ENCODE data around the gene MYDGF. TPM values are rescaled to one million over a fixed set of nuclear protein-coding genes. Genes with fewer than 3 reads are reported as not detected.
"Not testable (repeated sequence)": the region's sequence is repeated elsewhere in the genome, so short reads cannot be mapped to it uniquely, and the experiment has no call there.

Gene MYDGF
- total RNA-seq (10 to 100 TPM; 21.7 to 47.0 (median 31.5) TPM), polyA plus RNA-seq (48.2 TPM)
- long read RNA-seq, donor 1, transcript MYDGF-201 (6 exons, 1,018 nt): major isoform, 42 of 55 reads
- long read RNA-seq, donor 1, partial matches to known transcripts: 10 of 55 reads
- long read RNA-seq, donor 1, other reads (novel, unspliced or antisense): 3 of 55 reads
- long read RNA-seq, donor 2, transcript MYDGF-201 (6 exons, 1,018 nt): major isoform, 26 of 49 reads
- long read RNA-seq, donor 2, partial matches to known transcripts: 1 of 49 reads
- long read RNA-seq, donor 2, other reads (novel, unspliced or antisense): 22 of 49 reads
- long read RNA-seq, donor 3, transcript MYDGF-201 (6 exons, 1,018 nt): major isoform, 84 of 102 reads
- long read RNA-seq, donor 3, partial matches to known transcripts: 13 of 102 reads
- long read RNA-seq, donor 3, other reads (novel, unspliced or antisense): 2 of 102 reads
- long read RNA-seq, donor 4, transcript MYDGF-201 (6 exons, 1,018 nt): major isoform, 10 of 22 reads
- long read RNA-seq, donor 4, partial matches to known transcripts: 1 of 22 reads
- long read RNA-seq, donor 4, other reads (novel, unspliced or antisense): 11 of 22 reads

DNA sequence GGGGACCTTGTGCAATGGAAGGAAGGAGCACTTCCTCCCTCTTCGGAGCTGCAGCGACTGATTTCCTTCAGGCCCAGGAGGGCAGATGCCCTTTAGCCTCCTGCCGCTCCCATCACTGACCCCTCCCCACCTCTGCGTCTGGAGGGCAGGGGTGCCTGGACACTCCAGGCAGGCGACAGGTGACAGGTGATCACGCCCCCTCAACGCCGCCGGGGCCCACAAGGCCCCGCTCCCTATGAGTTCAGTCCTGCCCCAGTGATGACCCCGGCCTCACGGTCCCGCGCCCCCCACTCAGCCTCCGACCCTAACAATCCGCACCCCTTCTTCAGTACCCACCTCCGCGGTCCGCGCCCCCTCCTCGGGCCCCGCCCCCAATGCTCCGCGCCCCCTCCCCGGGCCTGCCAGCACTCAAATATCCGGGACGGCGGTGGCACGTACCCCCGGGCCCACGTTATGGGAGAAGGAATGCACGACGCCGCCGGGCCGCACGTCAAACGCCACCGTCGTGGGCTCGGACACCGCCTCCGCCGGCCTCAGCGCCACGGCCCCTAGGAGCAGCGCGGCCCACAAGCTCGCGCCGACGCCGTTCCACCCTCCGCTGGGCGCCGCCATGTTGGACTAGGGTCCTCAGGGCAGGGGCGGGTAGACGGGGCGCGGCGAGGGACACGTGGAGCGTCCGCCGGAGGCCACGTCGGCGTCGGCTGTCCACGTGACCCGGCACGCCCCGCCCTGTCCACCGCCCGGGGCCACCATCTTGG, at the start of gene MYDGF:
Gene MYDGF (minus strand): TSS at position 620 of the 758 bp plus-strand sequence. CDS start 8 bp downstream, at position 612.
- Histone ChIP-seq H3K27ac (ENCODE audit: low read length) (peak within 1 kb of the TSS; percentile 78), H3K9me3 (ENCODE audit: control insufficient read depth, low read length) (no peaks in the 10 kb centered on the region), H3K4me3 (ENCODE audit: low read length) (peak within 1 kb of the TSS; percentile 92), H3K4me1 (ENCODE audit: control insufficient read depth, insufficient read depth, low read length) (peaks cover 2% of the 10 kb centered on the region), H3K27me3 (ENCODE audit: control insufficient read depth, insufficient read depth) (no peaks in the 10 kb centered on the region)
- peak; percentile 99 for ATAC-seq
- intact Hi-C loops (cut with DNase I): no loop called here
- peak; percentile 96 to 98 (median 98) for DNase-seq
- WGBS: under 1% methylated on average over 75 of the region's 75 CpGs

GRCh38 chr19:4719499-4719866, 49.3 kb upstream of the MYDGF start:
- Histone ChIP-seq H3K9me3 (ENCODE audit: control insufficient read depth, low read length) (no peaks in the 10 kb centered on the region), H3K4me3 (ENCODE audit: low read length) (no peak overlapping the region), H3K27ac (ENCODE audit: low read length) (no peak overlapping the region), H3K4me1 (ENCODE audit: control insufficient read depth, insufficient read depth, low read length) (peaks cover 4% of the 10 kb centered on the region), H3K27me3 (ENCODE audit: control insufficient read depth, insufficient read depth) (no peaks in the 10 kb centered on the region)
- WGBS: 77% methylated on average over 11 of the region's 11 CpGs
- intact Hi-C loops (cut with DNase I): no loop called here
- no peak for DNase-seq
- no peak for ATAC-seq

GRCh38 chr19:4717966-4718701, 48.0 kb upstream of the MYDGF start:
- ATAC-seq: no peak
- Histone ChIP-seq H3K4me3 (ENCODE audit: low read length) (no peak overlapping the region), H3K27ac (ENCODE audit: low read length) (no peak overlapping the region), H3K9me3 (ENCODE audit: control insufficient read depth, low read length) (no peaks in the 10 kb centered on the region), H3K27me3 (ENCODE audit: control insufficient read depth, insufficient read depth) (no peaks in the 10 kb centered on the region), H3K4me1 (ENCODE audit: control insufficient read depth, insufficient read depth, low read length) (peaks cover 4% of the 10 kb centered on the region)
- peak in 1 of 3 donors; percentile 38 for DNase-seq
- intact Hi-C loops (cut with DNase I): no loop called here
- WGBS: 88% methylated on average over 15 of the region's 15 CpGs

DNA sequence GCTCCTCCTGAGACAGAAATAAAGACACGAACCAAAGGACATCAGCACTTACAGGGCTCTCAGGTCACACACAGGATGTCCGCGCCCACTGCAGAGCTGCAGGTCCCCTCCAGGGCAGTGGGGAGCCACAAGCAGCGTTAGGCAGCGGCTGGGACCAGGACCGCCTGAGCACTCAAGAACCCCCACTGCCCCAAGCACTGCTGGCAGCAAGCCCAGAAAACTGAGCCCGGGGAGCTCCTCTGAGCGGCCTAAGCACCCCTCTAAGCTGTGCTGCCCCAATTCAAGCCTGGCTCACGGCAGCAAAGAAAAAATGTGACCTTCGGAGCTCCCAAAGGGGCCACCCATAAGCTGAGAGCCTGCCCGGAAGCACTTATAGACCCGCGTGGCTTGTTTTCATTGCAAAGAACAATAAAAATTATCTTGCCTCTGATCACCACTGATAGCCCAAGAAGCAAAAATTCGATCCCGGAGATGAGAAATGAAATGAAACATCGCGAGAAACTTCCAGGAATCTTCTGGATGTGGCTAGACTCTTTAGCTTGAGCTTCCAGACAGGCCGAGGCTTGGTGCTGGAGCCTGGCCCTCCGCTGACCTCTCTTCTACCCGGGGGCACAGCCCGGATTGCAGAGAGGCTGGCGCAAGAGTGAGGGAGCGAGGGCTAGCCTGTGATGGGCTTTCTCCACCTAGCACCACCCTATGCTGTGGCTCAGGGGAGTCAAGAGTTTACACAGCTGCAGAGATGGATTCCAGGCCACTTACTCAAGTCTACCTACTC, 47.2 kb upstream of the MYDGF start:
- 71% methylated on average over 23 of the region's 23 CpGs for WGBS
- ATAC-seq (no peak), DNase-seq (peak in 1 of 3 donors; percentile 63)
- H3K27ac ChIP-seq (ENCODE audit: low read length): no peak overlapping the region
- H3K9me3 ChIP-seq (ENCODE audit: control insufficient read depth, low read length): no peaks in the 10 kb centered on the region
- H3K4me3 ChIP-seq (ENCODE audit: low read length): no peak overlapping the region
- H3K27me3 ChIP-seq (ENCODE audit: control insufficient read depth, insufficient read depth): no peaks in the 10 kb centered on the region
- intact Hi-C loops (cut with DNase I): no loop called here
- peaks cover under 1% of the 10 kb centered on the region for H3K4me1 ChIP-seq (ENCODE audit: control insufficient read depth, insufficient read depth, low read length)

GRCh38 chr19:4715529-4716221, 45.5 kb upstream of the MYDGF start:
- no peaks in the 10 kb centered on the region for H3K9me3 ChIP-seq (ENCODE audit: control insufficient read depth, low read length)
- 71% methylated on average over 28 of the region's 28 CpGs for WGBS
- ATAC-seq: peak in 1 of 2 donors; percentile 8
- intact Hi-C loops (cut with DNase I): no loop called here
- H3K4me3 ChIP-seq (ENCODE audit: low read length): no peak overlapping the region
- no peak overlapping the region for H3K27ac ChIP-seq (ENCODE audit: low read length)
- peak; percentile 54 to 81 (median 80) for DNase-seq
- H3K4me1 ChIP-seq (ENCODE audit: control insufficient read depth, insufficient read depth, low read length): no peaks in the 10 kb centered on the region
- no peaks in the 10 kb centered on the region for H3K27me3 ChIP-seq (ENCODE audit: control insufficient read depth, insufficient read depth)

- H3K27me3 ChIP-seq (ENCODE audit: control insufficient read depth, insufficient read depth); intact Hi-C loops (cut with DNase I): not testable (repeated sequence)
- DNase-seq: peak in 2 of 3 donors; percentile 36 to 37
These were observed 45.0 kb upstream of the MYDGF start for GRCh38 chr19:4715178-4715528.

GRCh38 chr19:4714016-4714415, 43.9 kb upstream of the MYDGF start:
- peak overlapping the region; percentile 30 for H3K27ac ChIP-seq (ENCODE audit: low read length)
- no peaks in the 10 kb centered on the region for H3K9me3 ChIP-seq (ENCODE audit: control insufficient read depth, low read length)
- intact Hi-C loops (cut with DNase I): no loop called here
- DNase-seq (peak in 2 of 3 donors; percentile 42 to 59), ATAC-seq (no peak)
- WGBS: 95% methylated on average over 27 of the region's 27 CpGs
- peaks cover 3% of the 10 kb centered on the region for H3K4me1 ChIP-seq (ENCODE audit: control insufficient read depth, insufficient read depth, low read length)
- H3K27me3 ChIP-seq (ENCODE audit: control insufficient read depth, insufficient read depth): no peaks in the 10 kb centered on the region
- no peak overlapping the region for H3K4me3 ChIP-seq (ENCODE audit: low read length)

More at GRCh38 chr19:4715178-4715528, 45.0 kb upstream of the MYDGF start:
- ATAC-seq; H3K4me3 ChIP-seq (ENCODE audit: low read length); H3K4me1 ChIP-seq (ENCODE audit: control insufficient read depth, insufficient read depth, low read length); H3K27ac ChIP-seq (ENCODE audit: low read length); H3K9me3 ChIP-seq (ENCODE audit: control insufficient read depth, low read length): not testable (repeated sequence)
- WGBS: 69% methylated on average over 6 of the region's 6 CpGs

GRCh38 chr19:4713384-4713951, 43.3 kb upstream of the MYDGF start:
- Histone ChIP-seq H3K27me3 (ENCODE audit: control insufficient read depth, insufficient read depth) (no peaks in the 10 kb centered on the region), H3K9me3 (ENCODE audit: control insufficient read depth, low read length) (no peaks in the 10 kb centered on the region), H3K4me3 (ENCODE audit: low read length) (no peak overlapping the region), H3K4me1 (ENCODE audit: control insufficient read depth, insufficient read depth, low read length) (peaks cover 3% of the 10 kb centered on the region), H3K27ac (ENCODE audit: low read length) (peak overlapping the region; percentile 30)
- intact Hi-C loops (cut with DNase I): no loop called here
- WGBS: 73% methylated on average over 32 of the region's 32 CpGs
- ATAC-seq (peak; percentile 55 to 87), DNase-seq (peak; percentile 75 to 85 (median 80))

- H3K4me1 ChIP-seq (ENCODE audit: control insufficient read depth, insufficient read depth, low read length): peaks cover 6% of the 10 kb centered on the region
- no peak for ATAC-seq
- intact Hi-C loops (cut with DNase I): no loop called here
These were observed 42.6 kb upstream of the MYDGF start for GRCh38 chr19:4712771-4713170.

More at GRCh38 chr19:4712771-4713170, 42.6 kb upstream of the MYDGF start:
- H3K27ac ChIP-seq (ENCODE audit: low read length): peak overlapping the region; percentile 4
- no peak overlapping the region for H3K4me3 ChIP-seq (ENCODE audit: low read length)
- peak in 2 of 3 donors; percentile 33 to 54 for DNase-seq
- no peaks in the 10 kb centered on the region for H3K9me3 ChIP-seq (ENCODE audit: control insufficient read depth, low read length)
- 88% methylated on average over 14 of the region's 14 CpGs for WGBS
- H3K27me3 ChIP-seq (ENCODE audit: control insufficient read depth, insufficient read depth): no peaks in the 10 kb centered on the region

All from right cardiac atrium (tissue), 5 donors.